Measurements from ENCODE around the gene FIP1L1.
A peak's percentile ranks its signal among the peaks of the same experiment; 100 is the strongest.
"Not testable (repeated sequence)": the region's sequence is repeated elsewhere in the genome, so short reads cannot be mapped to it uniquely, and the experiment has no call there.

Gene FIP1L1

GRCh38 chr4:53459548-53459947, 82.1 kb downstream of the FIP1L1 start:
- in situ Hi-C loops (cut with HindIII; ENCODE audit: low pct_ligation_motif_present, low pct_unique_long_range_greater_than_20kb, low sequenced_read_pairs) = no loop called here
- peak; percentile 49 for DNase-seq

- DNase-seq = no peak
- in situ Hi-C loops (cut with HindIII; ENCODE audit: low pct_ligation_motif_present, low pct_unique_long_range_greater_than_20kb, low sequenced_read_pairs) = no loop called here
Observed at GRCh38 chr4:53461244-53461643, 83.8 kb downstream of the FIP1L1 start.

GRCh38 chr4:53463340-53463739, 85.9 kb downstream of the FIP1L1 start:
- DNase-seq = no peak

GRCh38 chr4:53465281-53465680, 87.8 kb downstream of the FIP1L1 start:
- in situ Hi-C loops (cut with HindIII; ENCODE audit: low pct_ligation_motif_present, low pct_unique_long_range_greater_than_20kb, low sequenced_read_pairs) = no loop called here
- DNase-seq = no peak

More at GRCh38 chr4:53463340-53463739, 85.9 kb downstream of the FIP1L1 start:
- in situ Hi-C loops (cut with HindIII; ENCODE audit: low pct_ligation_motif_present, low pct_unique_long_range_greater_than_20kb, low sequenced_read_pairs) = no loop called here

- in situ Hi-C loops (cut with HindIII; ENCODE audit: low pct_ligation_motif_present, low pct_unique_long_range_greater_than_20kb, low sequenced_read_pairs) = no loop called here
- no peak for DNase-seq
Observed at GRCh38 chr4:53465891-53466290, 88.5 kb downstream of the FIP1L1 start.

- in situ Hi-C loops (cut with HindIII; ENCODE audit: low pct_ligation_motif_present, low pct_unique_long_range_greater_than_20kb, low sequenced_read_pairs); DNase-seq: not testable (repeated sequence)
Observed at GRCh38 chr4:53466576-53466975, 89.1 kb downstream of the FIP1L1 start.

- in situ Hi-C loops (cut with HindIII; ENCODE audit: low pct_ligation_motif_present, low pct_unique_long_range_greater_than_20kb, low sequenced_read_pairs) = no loop called here
- no peak for DNase-seq
Observed at GRCh38 chr4:53476232-53477037, 99.0 kb downstream of the FIP1L1 start.

GRCh38 chr4:53477038-53477565, 99.7 kb downstream of the FIP1L1 start:
- no peak for DNase-seq
- in situ Hi-C loops (cut with HindIII; ENCODE audit: low pct_ligation_motif_present, low pct_unique_long_range_greater_than_20kb, low sequenced_read_pairs) = no loop called here

- in situ Hi-C loops (cut with HindIII; ENCODE audit: low pct_ligation_motif_present, low pct_unique_long_range_greater_than_20kb, low sequenced_read_pairs) = no loop called here
- no peak for DNase-seq
Observed at GRCh38 chr4:53477636-53478035, 100.2 kb downstream of the FIP1L1 start.

- in situ Hi-C loops (cut with HindIII; ENCODE audit: low pct_ligation_motif_present, low pct_unique_long_range_greater_than_20kb, low sequenced_read_pairs) = no loop called here
- DNase-seq = no peak
Observed at GRCh38 chr4:53478671-53479456, 101.4 kb downstream of the FIP1L1 start.

GRCh38 chr4:53479736-53480525, 102.5 kb downstream of the FIP1L1 start:
- in situ Hi-C loops (cut with HindIII; ENCODE audit: low pct_ligation_motif_present, low pct_unique_long_range_greater_than_20kb, low sequenced_read_pairs) = no loop called here
- no peak for DNase-seq

- no peak for DNase-seq
- in situ Hi-C loops (cut with HindIII; ENCODE audit: low pct_ligation_motif_present, low pct_unique_long_range_greater_than_20kb, low sequenced_read_pairs) = no loop called here
Observed at GRCh38 chr4:53480909-53481308, 103.5 kb downstream of the FIP1L1 start.

- DNase-seq = no peak
- in situ Hi-C loops (cut with HindIII; ENCODE audit: low pct_ligation_motif_present, low pct_unique_long_range_greater_than_20kb, low sequenced_read_pairs) = no loop called here
Observed at GRCh38 chr4:53481586-53481985, 104.1 kb downstream of the FIP1L1 start.

- no peak for DNase-seq
- in situ Hi-C loops (cut with HindIII; ENCODE audit: low pct_ligation_motif_present, low pct_unique_long_range_greater_than_20kb, low sequenced_read_pairs) = no loop called here
Observed at GRCh38 chr4:53483250-53483649, 105.8 kb downstream of the FIP1L1 start.

GRCh38 chr4:53484911-53485657, 107.6 kb downstream of the FIP1L1 start:
- in situ Hi-C loops (cut with HindIII; ENCODE audit: low pct_ligation_motif_present, low pct_unique_long_range_greater_than_20kb, low sequenced_read_pairs) = no loop called here
- no peak for DNase-seq

- in situ Hi-C loops (cut with HindIII; ENCODE audit: low pct_ligation_motif_present, low pct_unique_long_range_greater_than_20kb, low sequenced_read_pairs) = no loop called here
- DNase-seq = no peak
Observed at GRCh38 chr4:53485658-53486040, 108.2 kb downstream of the FIP1L1 start.

- DNase-seq = no peak
- in situ Hi-C loops (cut with HindIII; ENCODE audit: low pct_ligation_motif_present, low pct_unique_long_range_greater_than_20kb, low sequenced_read_pairs) = no loop called here
Observed at GRCh38 chr4:53487766-53488165, 110.3 kb downstream of the FIP1L1 start.

- in situ Hi-C loops (cut with HindIII; ENCODE audit: low pct_ligation_motif_present, low pct_unique_long_range_greater_than_20kb, low sequenced_read_pairs) = no loop called here
Observed at GRCh38 chr4:53489279-53489889, 111.9 kb downstream of the FIP1L1 start.

More at GRCh38 chr4:53489279-53489889, 111.9 kb downstream of the FIP1L1 start:
- no peak for DNase-seq
